Measurements from ENCODE around the gene QRICH1. TPM values are rescaled to one million over a fixed set of nuclear protein-coding genes. Genes with fewer than 3 reads are reported as not detected.

QRICH1 gene
- total and polyA plus RNA-seq, 2 of the 13 experiments (the other 11 are each of a cell fraction or from before 2014, with no cell fraction given): 52.6 to 102 TPM

DNA sequence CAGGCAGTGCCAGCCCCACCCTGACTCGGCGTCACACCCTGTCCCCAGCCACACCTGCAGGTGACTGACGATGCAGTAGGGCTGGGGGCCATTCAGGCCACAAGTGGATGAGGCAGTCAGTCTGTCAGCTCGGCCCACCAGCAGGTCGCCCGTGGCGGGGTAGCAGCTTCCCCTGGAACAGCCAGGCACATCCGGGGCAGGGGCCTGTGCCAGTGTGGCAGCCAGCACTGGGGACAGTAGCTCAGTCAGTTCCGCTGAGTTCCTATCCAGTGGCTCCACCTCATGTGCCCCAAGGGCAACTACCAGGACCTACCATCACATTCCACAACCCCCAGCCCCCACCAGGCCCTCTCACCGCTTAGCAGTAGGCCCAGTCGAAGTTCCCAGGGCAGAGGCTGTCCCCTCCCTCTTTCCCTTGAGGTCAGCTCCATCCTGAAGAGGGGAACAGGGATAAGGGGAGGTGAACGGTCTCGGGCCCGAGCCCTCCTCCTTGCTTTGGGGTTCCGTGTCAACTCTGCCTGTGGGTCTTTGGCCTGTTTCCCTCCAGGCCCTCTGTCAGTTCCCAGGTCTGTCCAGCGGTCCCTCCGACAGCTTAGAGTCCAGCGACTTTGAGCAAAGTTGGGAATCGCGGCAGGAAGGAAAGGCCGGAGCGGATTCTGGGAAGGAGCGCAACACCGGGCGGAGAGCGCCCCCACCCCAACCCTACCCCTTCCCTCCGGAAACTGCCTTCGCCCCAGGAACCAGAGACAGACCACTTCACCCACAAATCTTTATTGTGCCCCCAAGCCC lies 38.8 kb upstream of the QRICH1 start, which contains the start of gene LAMB2 (continued):
- TF ChIP-seq, protein P1, sequence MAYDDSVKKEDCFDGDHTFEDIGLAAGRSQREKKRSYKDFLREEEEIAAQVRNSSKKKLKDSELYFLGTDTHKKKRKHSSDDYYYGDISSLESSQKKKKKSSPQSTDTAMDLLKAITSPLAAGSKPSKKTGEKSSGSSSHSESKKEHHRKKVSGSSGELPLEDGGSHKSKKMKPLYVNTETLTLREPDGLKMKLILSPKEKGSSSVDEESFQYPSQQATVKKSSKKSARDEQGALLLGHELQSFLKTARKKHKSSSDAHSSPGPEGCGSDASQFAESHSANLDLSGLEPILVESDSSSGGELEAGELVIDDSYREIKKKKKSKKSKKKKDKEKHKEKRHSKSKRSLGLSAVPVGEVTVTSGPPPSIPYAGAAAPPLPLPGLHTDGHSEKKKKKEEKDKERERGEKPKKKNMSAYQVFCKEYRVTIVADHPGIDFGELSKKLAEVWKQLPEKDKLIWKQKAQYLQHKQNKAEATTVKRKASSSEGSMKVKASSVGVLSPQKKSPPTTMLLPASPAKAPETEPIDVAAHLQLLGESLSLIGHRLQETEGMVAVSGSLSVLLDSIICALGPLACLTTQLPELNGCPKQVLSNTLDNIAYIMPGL (CRISPR knock-in tag; IDR thresholded peaks at IDR 0.05; ENCODE audit: borderline replicate concordance in 1 of 2, low read depth in 1 of 2): peak; percentile 26 to 69; a peak in 1 of 4 replicates
- TF ChIP-seq KLF16 (CRISPR knock-in tag; IDR thresholded peaks at IDR 0.05): no peak; a peak in 1 of 4 replicates
- TF ChIP-seq, protein P2, sequence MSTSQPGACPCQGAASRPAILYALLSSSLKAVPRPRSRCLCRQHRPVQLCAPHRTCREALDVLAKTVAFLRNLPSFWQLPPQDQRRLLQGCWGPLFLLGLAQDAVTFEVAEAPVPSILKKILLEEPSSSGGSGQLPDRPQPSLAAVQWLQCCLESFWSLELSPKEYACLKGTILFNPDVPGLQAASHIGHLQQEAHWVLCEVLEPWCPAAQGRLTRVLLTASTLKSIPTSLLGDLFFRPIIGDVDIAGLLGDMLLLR (CRISPR knock-in tag; IDR thresholded peaks at IDR 0.05): peak; percentile 71; the same call in 1 of the 2 replicates
- TF ChIP-seq, protein P3, sequence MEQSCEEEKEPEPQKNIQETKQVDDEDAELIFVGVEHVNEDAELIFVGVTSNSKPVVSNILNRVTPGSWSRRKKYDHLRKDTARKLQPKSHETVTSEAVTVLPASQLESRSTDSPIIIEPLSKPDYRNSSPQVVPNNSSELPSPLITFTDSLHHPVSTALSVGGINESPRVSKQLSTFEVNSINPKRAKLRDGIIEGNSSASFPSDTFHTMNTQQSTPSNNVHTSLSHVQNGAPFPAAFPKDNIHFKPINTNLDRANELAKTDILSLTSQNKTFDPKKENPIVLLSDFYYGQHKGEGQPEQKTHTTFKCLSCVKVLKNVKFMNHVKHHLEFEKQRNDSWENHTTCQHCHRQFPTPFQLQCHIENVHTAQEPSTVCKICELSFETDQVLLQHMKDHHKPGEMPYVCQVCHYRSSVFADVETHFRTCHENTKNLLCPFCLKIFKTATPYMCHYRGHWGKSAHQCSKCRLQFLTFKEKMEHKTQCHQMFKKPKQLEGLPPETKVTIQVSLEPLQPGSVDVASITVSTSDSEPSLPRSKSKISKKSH (CRISPR knock-in tag; IDR thresholded peaks at IDR 0.05; ENCODE audit: borderline replicate concordance): peak; percentile 14; the same call in 1 of the 2 replicates
- TF ChIP-seq ZFP36L2 (CRISPR knock-in tag; IDR thresholded peaks at IDR 0.05): no peak
- 0 out of 2 replicates have a peak, but pooled peaks have one; percentile 79 for TF ChIP-seq ZNF430 (CRISPR knock-in tag; IDR thresholded peaks at IDR 0.05)
- no peak for TF ChIP-seq CBX2 (IDR thresholded peaks at IDR 0.05; ENCODE audit: low read depth, low read length)
- TF ChIP-seq CBX2 (CRISPR knock-in tag; IDR thresholded peaks at IDR 0.05; ENCODE audit: low read depth): 0 out of 2 replicates have a peak, but pooled peaks have one; percentile 28
- peak; percentile 76; the same call in 1 of the 2 replicates for TF ChIP-seq ZNF891 (CRISPR knock-in tag; IDR thresholded peaks at IDR 0.05)
- TF ChIP-seq ATF7-NPFF (CRISPR knock-in tag; IDR thresholded peaks at IDR 0.05; ENCODE audit: low read depth): 0 out of 2 replicates have a peak, but pooled peaks have one; percentile 44
- TF ChIP-seq ZNF121 (CRISPR knock-in tag; IDR thresholded peaks at IDR 0.05): 0 out of 2 replicates have a peak, but pooled peaks have one; percentile 21
- peak; percentile 72 for TF ChIP-seq BORCS8-MEF2B (CRISPR knock-in tag; IDR thresholded peaks at IDR 0.05)
- TF ChIP-seq TEAD3 (CRISPR knock-in tag; optimal IDR thresholded peaks at IDR 0.05; ENCODE audit: borderline replicate concordance): peak; percentile 55
- peak; percentile 44 for TF ChIP-seq PTBP1 (IDR thresholded peaks at IDR 0.05; ENCODE audit: low read depth, low read length, poor library complexity, severe bottlenecking)
- peak; percentile 67; the same call in 1 of the 2 replicates for TF ChIP-seq SIN3A (IDR thresholded peaks at IDR 0.05; ENCODE audit: borderline replicate concordance, low read depth, low read length)
- peak; percentile 65; the same call in 1 of the 2 replicates for TF ChIP-seq ZNF558 (CRISPR knock-in tag; IDR thresholded peaks at IDR 0.05; ENCODE audit: borderline replicate concordance)
- TF ChIP-seq ZNF354B (CRISPR knock-in tag; IDR thresholded peaks at IDR 0.05): 0 out of 2 replicates have a peak, but pooled peaks have one; percentile 47
- TF ChIP-seq, protein P4, sequence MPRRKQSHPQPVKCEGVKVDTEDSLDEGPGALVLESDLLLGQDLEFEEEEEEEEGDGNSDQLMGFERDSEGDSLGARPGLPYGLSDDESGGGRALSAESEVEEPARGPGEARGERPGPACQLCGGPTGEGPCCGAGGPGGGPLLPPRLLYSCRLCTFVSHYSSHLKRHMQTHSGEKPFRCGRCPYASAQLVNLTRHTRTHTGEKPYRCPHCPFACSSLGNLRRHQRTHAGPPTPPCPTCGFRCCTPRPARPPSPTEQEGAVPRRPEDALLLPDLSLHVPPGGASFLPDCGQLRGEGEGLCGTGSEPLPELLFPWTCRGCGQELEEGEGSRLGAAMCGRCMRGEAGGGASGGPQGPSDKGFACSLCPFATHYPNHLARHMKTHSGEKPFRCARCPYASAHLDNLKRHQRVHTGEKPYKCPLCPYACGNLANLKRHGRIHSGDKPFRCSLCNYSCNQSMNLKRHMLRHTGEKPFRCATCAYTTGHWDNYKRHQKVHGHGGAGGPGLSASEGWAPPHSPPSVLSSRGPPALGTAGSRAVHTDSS (CRISPR knock-in tag; conservative IDR thresholded peaks at IDR 0.05): no peak
- TF ChIP-seq JUNB (CRISPR knock-in tag; IDR thresholded peaks at IDR 0.05; ENCODE audit: borderline replicate concordance): 0 out of 2 replicates have a peak, but pooled peaks have one; percentile 32
- 0 out of 2 replicates have a peak, but pooled peaks have one; percentile 83 for TF ChIP-seq TARDBP (CRISPR knock-in tag; IDR thresholded peaks at IDR 0.05)

Data from HepG2 (cell line).